ENCODE measurements around the gene FOXI1. TPM values are rescaled to one million over a fixed set of nuclear protein-coding genes. Genes with fewer than 3 reads are reported as not detected.
"Not testable (repeated sequence)": the region's sequence is repeated elsewhere in the genome, so short reads cannot be mapped to it uniquely, and the experiment has no call there.

FOXI1 gene
- total RNA-seq, 1 donor from 2014 or later: not detected

DNA sequence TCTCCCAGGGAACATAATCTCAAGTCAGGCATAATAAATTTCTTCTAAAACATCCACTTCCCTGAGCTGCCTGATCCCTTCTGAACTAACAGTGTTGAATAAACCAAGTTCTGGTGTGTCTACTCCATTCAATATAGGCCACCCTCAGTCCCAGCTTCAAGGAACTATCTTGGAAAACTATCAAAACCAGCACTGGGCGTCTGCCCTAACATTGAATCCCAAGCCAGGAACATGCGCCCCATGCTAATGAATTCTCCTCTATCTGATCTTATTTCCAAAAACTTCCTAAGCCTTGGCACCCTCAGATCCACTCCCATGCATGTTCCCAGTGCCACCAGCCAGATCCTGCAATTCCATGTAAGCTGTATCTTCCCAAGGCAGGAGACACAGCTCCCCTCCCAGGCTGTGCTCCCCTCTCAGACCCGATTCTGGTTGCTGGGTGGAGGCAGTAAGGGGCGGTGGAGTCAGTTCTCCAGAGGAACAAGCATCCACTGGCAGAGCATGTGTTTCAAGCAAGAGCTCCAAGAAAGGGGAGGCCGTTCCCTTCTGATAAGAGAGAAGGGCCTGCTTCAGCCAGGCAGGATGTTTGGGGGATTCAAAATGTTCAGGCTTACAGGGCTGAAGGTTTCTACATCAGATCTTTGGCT is 13.1 kb upstream of the FOXI1 start:
- Mint-ChIP-seq H3K27ac (ENCODE audit: unreplicated experiment) (no peak overlapping the region), H3K27me3 (ENCODE audit: low read depth) (peaks cover 31% of the 10 kb centered on the region), H3K9me3 (ENCODE audit: low read depth) (no peaks in the 10 kb centered on the region)

DNA sequence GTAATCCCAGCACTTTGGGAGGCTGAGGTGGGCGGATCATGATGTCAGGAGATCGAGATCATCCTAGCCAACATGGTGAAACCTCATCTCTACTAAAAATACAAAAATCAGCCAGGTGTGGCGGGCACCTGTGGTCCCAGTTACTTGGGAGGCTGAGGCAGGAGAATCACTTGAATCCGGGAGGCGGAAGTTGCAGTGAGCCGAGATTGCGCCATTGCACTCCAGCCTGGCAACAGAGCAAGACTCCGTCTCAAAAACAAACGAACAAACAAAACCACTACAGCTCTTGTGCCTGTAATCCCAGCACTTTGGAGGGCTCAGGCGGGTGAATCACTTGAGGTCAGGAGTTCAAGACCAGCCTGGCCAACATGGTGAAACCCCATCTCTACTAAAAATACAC is 11.4 kb upstream of the FOXI1 start:
- H3K27me3 Mint-ChIP-seq (ENCODE audit: low read depth): peaks cover 28% of the 10 kb centered on the region
- not testable (repeated sequence) for H3K4me1 Mint-ChIP-seq (ENCODE audit: low read depth); H3K4me3 Mint-ChIP-seq (ENCODE audit: unreplicated experiment); H3K9me3 Mint-ChIP-seq (ENCODE audit: low read depth); H3K36me3 Mint-ChIP-seq (ENCODE audit: low read depth); H3K27ac Mint-ChIP-seq (ENCODE audit: unreplicated experiment); DNase-seq (ENCODE audit: low spot score)

More for the DNA sequence above, 13.1 kb upstream of the FOXI1 start:
- H3K36me3 Mint-ChIP-seq (ENCODE audit: low read depth): no peaks in the 10 kb centered on the region
- no peaks in the 10 kb centered on the region for H3K4me1 Mint-ChIP-seq (ENCODE audit: low read depth)
- DNase-seq (ENCODE audit: low spot score): no peak
- TF ChIP-seq, protein P1, sequence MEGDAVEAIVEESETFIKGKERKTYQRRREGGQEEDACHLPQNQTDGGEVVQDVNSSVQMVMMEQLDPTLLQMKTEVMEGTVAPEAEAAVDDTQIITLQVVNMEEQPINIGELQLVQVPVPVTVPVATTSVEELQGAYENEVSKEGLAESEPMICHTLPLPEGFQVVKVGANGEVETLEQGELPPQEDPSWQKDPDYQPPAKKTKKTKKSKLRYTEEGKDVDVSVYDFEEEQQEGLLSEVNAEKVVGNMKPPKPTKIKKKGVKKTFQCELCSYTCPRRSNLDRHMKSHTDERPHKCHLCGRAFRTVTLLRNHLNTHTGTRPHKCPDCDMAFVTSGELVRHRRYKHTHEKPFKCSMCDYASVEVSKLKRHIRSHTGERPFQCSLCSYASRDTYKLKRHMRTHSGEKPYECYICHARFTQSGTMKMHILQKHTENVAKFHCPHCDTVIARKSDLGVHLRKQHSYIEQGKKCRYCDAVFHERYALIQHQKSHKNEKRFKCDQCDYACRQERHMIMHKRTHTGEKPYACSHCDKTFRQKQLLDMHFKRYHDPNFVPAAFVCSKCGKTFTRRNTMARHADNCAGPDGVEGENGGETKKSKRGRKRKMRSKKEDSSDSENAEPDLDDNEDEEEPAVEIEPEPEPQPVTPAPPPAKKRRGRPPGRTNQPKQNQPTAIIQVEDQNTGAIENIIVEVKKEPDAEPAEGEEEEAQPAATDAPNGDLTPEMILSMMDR (IDR thresholded peaks at IDR 0.05): no peak
- no peak overlapping the region for H3K4me3 Mint-ChIP-seq (ENCODE audit: unreplicated experiment)

DNA sequence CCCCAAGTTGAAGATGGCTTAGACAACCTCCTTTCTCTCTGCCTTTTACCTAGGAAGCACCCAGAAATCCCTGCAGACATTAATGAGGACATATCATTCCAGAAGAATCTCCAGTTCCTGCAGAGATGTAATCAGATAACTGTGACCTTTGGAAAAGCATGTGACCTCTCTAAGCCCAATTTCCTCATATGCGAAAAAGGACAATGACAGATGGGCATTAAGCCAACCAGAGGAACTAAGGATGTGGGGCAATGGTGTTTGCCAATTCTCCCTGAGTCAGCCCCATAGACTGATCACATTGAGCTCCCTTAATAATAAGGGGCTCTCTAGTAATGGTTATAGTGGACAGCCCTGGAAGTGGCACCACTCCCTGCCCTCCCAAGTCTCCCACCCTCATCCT is 10.1 kb upstream of the FOXI1 start:
- Mint-ChIP-seq H3K4me1 (ENCODE audit: low read depth) (peaks cover 5% of the 10 kb centered on the region), H3K36me3 (ENCODE audit: low read depth) (peaks cover 1% of the 10 kb centered on the region), H3K27me3 (ENCODE audit: low read depth) (peaks cover 28% of the 10 kb centered on the region), H3K4me3 (ENCODE audit: unreplicated experiment) (no peak overlapping the region), H3K9me3 (ENCODE audit: low read depth) (peaks cover 4% of the 10 kb centered on the region), H3K27ac (ENCODE audit: unreplicated experiment) (no peak overlapping the region)
- TF ChIP-seq, protein P1 (IDR thresholded peaks at IDR 0.05): no peak
- no peak for DNase-seq (ENCODE audit: low spot score)

GRCh38 chr5:170097934-170098333 is 7.8 kb upstream of the FOXI1 start:
- peaks cover 27% of the 10 kb centered on the region for H3K27me3 Mint-ChIP-seq (ENCODE audit: low read depth)
- peaks cover 4% of the 10 kb centered on the region for H3K9me3 Mint-ChIP-seq (ENCODE audit: low read depth)
- no peak overlapping the region for H3K4me3 Mint-ChIP-seq (ENCODE audit: unreplicated experiment)
- H3K4me1 Mint-ChIP-seq (ENCODE audit: low read depth): peaks cover 5% of the 10 kb centered on the region
- peaks cover 1% of the 10 kb centered on the region for H3K36me3 Mint-ChIP-seq (ENCODE audit: low read depth)
- TF ChIP-seq, protein P1 (IDR thresholded peaks at IDR 0.05): no peak
- no peak overlapping the region for H3K27ac Mint-ChIP-seq (ENCODE audit: unreplicated experiment)
- no peak for DNase-seq (ENCODE audit: low spot score)

DNA sequence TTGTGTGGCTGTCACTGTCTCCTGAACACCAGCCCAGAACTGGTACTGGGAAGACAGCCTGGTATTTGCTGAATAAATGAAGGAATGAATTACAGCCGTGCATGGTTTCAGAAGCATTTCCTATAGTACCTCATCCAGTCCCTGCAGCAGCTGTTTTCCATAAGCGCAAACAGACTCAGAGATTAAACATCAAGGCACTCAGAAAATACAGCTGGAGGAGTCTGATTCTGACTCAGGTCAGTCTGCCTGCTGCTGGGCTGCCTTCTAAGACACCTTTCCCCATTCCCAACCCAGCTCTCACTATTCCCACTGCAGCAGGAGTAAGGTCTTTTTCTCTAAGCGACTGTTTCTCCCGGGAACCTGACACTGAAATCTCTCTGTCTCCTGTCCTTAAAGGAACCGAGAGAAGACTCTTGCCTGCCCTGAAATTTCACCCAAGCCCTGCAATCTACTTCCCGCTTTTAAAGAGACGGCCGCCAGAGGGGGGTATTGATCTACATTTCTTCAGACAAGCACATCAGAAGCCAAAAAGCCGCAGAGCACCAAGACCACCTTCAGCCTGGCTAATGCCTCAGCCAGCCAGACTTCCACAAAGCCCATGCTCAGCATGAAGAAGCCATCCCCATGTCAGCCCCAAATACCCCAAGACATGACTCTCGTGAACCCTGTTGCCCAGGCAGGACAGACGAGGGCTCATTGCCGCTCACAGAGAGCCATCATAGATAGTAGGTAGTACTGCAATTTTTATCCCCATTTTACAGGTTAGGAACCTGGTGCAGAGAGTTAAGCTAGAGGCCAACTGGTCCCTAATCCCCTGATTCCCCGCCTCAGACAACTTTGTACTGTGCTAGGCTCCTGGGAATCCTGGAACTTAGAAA is 5.4 kb upstream of the FOXI1 start:
- H3K9me3 Mint-ChIP-seq (ENCODE audit: low read depth): peaks cover 4% of the 10 kb centered on the region
- peaks cover 14% of the 10 kb centered on the region for H3K27me3 Mint-ChIP-seq (ENCODE audit: low read depth)
- no peak for DNase-seq (ENCODE audit: low spot score)
- H3K27ac Mint-ChIP-seq (ENCODE audit: unreplicated experiment): no peak overlapping the region
- peaks cover 1% of the 10 kb centered on the region for H3K36me3 Mint-ChIP-seq (ENCODE audit: low read depth)
- TF ChIP-seq, protein P1 (IDR thresholded peaks at IDR 0.05): peak; percentile 95
- H3K4me1 Mint-ChIP-seq (ENCODE audit: low read depth): peaks cover 5% of the 10 kb centered on the region
- H3K4me3 Mint-ChIP-seq (ENCODE audit: unreplicated experiment): no peak overlapping the region
